GM18858 (cell line): ENCODE results near the gene TXNRD3.
"Not testable (repeated sequence)": the region's sequence is repeated elsewhere in the genome, so short reads cannot be mapped to it uniquely, and the experiment has no call there.

Experiments used
- ATAC-seq: cut with Tn5 transposase; IDR thresholded peaks from one replicate; pipeline ENCODE4 v1.9.1; 2021; ENCODE audit not compliant: unreplicated experiment

TXNRD3 gene

GRCh38 chr3:126649556-126650092, 5.3 kb downstream of the TXNRD3 start:
- ATAC-seq, result no peak

- no peak for ATAC-seq
These were observed 8.2 kb downstream of the TXNRD3 start for GRCh38 chr3:126646674-126647073.

GRCh38 chr3:126644615-126645014, 10.3 kb downstream of the TXNRD3 start:
- no peak for ATAC-seq

- ATAC-seq, result no peak
These were observed 16.1 kb downstream of the TXNRD3 start for GRCh38 chr3:126638790-126639189.

GRCh38 chr3:126636436-126636835, 18.5 kb downstream of the TXNRD3 start:
- no peak for ATAC-seq

GRCh38 chr3:126634803-126635202, 20.1 kb downstream of the TXNRD3 start:
- ATAC-seq, result no peak

GRCh38 chr3:126630020-126630419, 24.9 kb downstream of the TXNRD3 start:
- ATAC-seq, result no peak

- ATAC-seq, result not testable (repeated sequence)
These were observed 29.2 kb downstream of the TXNRD3 start for GRCh38 chr3:126625735-126626134.

- no peak for ATAC-seq
These were observed 32.2 kb downstream of the TXNRD3 start for GRCh38 chr3:126622694-126623093.

- no peak for ATAC-seq
These were observed 33.1 kb downstream of the TXNRD3 start for GRCh38 chr3:126621627-126622345.

GRCh38 chr3:126621171-126621570, 33.8 kb downstream of the TXNRD3 start:
- ATAC-seq, result no peak

- ATAC-seq, result no peak
These were observed 34.2 kb downstream of the TXNRD3 start for GRCh38 chr3:126620738-126621137.

- ATAC-seq, result no peak
These were observed 36.2 kb downstream of the TXNRD3 start for GRCh38 chr3:126618760-126619159.

GRCh38 chr3:126618021-126618420, 36.9 kb downstream of the TXNRD3 start:
- ATAC-seq, result no peak

GRCh38 chr3:126617571-126617970, 37.4 kb downstream of the TXNRD3 start:
- ATAC-seq, result no peak

GRCh38 chr3:126616931-126617330, 38.0 kb downstream of the TXNRD3 start:
- no peak for ATAC-seq

GRCh38 chr3:126613479-126614188, 41.3 kb downstream of the TXNRD3 start:
- ATAC-seq, result no peak

- no peak for ATAC-seq
These were observed 42.3 kb downstream of the TXNRD3 start for GRCh38 chr3:126612479-126613205.

- no peak for ATAC-seq
These were observed 45.0 kb downstream of the TXNRD3 start for GRCh38 chr3:126609909-126610308.

GRCh38 chr3:126607214-126607908, 47.6 kb downstream of the TXNRD3 start:
- no peak for ATAC-seq

- ATAC-seq, result no peak
These were observed 48.9 kb downstream of the TXNRD3 start for GRCh38 chr3:126606001-126606400.
